ENCODE measurements around the gene COASY. TPM values are rescaled to one million over a fixed set of nuclear protein-coding genes. Genes with fewer than 3 reads are reported as not detected.

COASY gene
- total RNA-seq, 1 donor from 2014 or later, result 93.1 TPM

- no peak for DNase-seq (ENCODE audit: low spot score)
- intact Hi-C loops (cut with micrococcal nuclease), result loop anchor here (10.0 kb wide), 1 partner anchor 422 kb away; the partner anchor contains the start of genes PTGES3L and RUNDC1
These were observed 1.2 kb downstream of the COASY start for GRCh38 chr17:42563143-42563509.

DNA sequence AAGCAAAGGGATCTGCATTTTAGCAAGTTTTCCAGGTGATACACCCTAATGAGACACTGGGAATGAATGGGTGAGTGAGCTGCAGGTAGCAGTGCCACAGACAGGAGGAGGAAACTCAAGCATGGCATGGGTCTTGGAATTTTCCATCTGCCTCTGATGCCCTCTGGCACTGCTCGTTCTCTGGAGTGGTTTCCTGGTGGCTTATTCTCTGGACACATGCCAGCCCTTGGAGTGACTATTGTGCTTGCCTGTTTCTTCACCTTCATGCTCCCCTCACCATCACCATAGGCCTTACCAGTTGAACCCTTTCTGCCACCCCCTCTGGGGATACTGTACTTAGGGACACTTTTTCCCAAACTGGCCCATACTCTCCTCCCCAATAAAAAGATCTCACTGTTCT, 1.6 kb downstream of the COASY start:
- intact Hi-C loops (cut with micrococcal nuclease), result loop anchor here (10.0 kb wide), 1 partner anchor 421 kb away; the partner anchor contains the start of genes PTGES3L and RUNDC1
- Mint-ChIP-seq H3K9me3 (no peaks in the 10 kb centered on the region), H3K4me3 (peak overlapping the region; percentile 87), H3K4me1 (ENCODE audit: low read depth) (peaks cover 33% of the 10 kb centered on the region), H3K27me3 (ENCODE audit: insufficient read depth) (no peaks in the 10 kb centered on the region), H3K27ac (no peak overlapping the region), H3K36me3 (ENCODE audit: low read depth) (peaks cover 15% of the 10 kb centered on the region)
- DNase-seq (ENCODE audit: low spot score), result no peak

More at GRCh38 chr17:42563143-42563509, 1.2 kb downstream of the COASY start:
- no peaks in the 10 kb centered on the region for H3K27me3 Mint-ChIP-seq (ENCODE audit: insufficient read depth)
- H3K36me3 Mint-ChIP-seq (ENCODE audit: low read depth), result peaks cover 12% of the 10 kb centered on the region
- peak overlapping the region; percentile 87 for H3K4me3 Mint-ChIP-seq
- no peak overlapping the region for H3K27ac Mint-ChIP-seq
- H3K9me3 Mint-ChIP-seq, result no peaks in the 10 kb centered on the region
- peaks cover 31% of the 10 kb centered on the region for H3K4me1 Mint-ChIP-seq (ENCODE audit: low read depth)

- no peak overlapping the region for H3K27ac Mint-ChIP-seq
- H3K9me3 Mint-ChIP-seq, result no peaks in the 10 kb centered on the region
- intact Hi-C loops (cut with micrococcal nuclease), result loop anchor here (10.0 kb wide), 1 partner anchor 421 kb away; the partner anchor contains the start of genes PTGES3L and RUNDC1
- H3K27me3 Mint-ChIP-seq (ENCODE audit: insufficient read depth), result no peaks in the 10 kb centered on the region
- H3K36me3 Mint-ChIP-seq (ENCODE audit: low read depth), result peaks cover 17% of the 10 kb centered on the region
- H3K4me3 Mint-ChIP-seq, result peak overlapping the region; percentile 87
- no peak for DNase-seq (ENCODE audit: low spot score)
- peaks cover 37% of the 10 kb centered on the region for H3K4me1 Mint-ChIP-seq (ENCODE audit: low read depth)
These were observed 2.0 kb downstream of the COASY start for GRCh38 chr17:42563950-42564349.

GRCh38 chr17:42564815-42565522, 3.0 kb downstream of the COASY start:
- no peaks in the 10 kb centered on the region for H3K27me3 Mint-ChIP-seq (ENCODE audit: insufficient read depth)
- intact Hi-C loops (cut with micrococcal nuclease), result loop anchor here (10.0 kb wide), 1 partner anchor 420 kb away; the partner anchor contains the start of genes PTGES3L and RUNDC1
- peaks cover 41% of the 10 kb centered on the region for H3K4me1 Mint-ChIP-seq (ENCODE audit: low read depth)
- H3K36me3 Mint-ChIP-seq (ENCODE audit: low read depth), result peaks cover 24% of the 10 kb centered on the region
- H3K4me3 Mint-ChIP-seq, result peak overlapping the region; percentile 75
- H3K27ac Mint-ChIP-seq, result no peak overlapping the region
- no peak for DNase-seq (ENCODE audit: low spot score)
- H3K9me3 Mint-ChIP-seq, result no peaks in the 10 kb centered on the region

DNA sequence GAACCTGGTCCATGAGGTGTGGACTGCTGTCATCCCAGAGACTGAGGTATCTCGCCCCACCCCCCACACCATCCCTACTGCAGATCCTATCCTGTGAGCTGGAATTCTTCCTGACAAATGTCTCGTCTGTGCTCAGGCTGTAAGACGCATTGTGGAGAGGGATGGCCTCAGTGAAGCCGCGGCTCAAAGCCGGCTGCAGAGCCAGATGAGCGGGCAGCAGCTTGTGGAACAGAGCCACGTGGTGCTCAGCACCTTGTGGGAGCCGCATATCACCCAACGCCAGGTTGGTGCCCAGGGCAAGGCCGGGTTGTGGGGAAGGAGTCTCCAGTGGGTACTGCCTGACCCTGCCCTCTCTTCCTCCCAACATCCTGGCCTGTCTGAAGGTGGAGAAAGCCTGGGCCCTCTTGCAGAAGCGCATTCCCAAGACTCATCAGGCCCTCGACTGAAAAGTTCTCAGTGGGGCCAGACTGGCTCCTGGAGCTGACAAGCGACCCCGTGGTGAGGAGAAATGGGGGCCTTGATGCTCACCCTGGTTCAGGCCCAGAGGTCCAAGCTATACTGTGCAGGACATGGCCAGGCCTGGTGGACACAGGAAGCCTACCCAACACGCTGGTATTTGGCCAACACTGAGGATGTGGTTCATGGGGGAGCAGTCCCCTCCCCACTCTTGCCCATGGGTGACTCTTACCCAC, 3.7 kb downstream of the COASY start:
- Mint-ChIP-seq H3K27me3 (ENCODE audit: insufficient read depth) (no peaks in the 10 kb centered on the region), H3K36me3 (ENCODE audit: low read depth) (peaks cover 24% of the 10 kb centered on the region), H3K27ac (peak overlapping the region; percentile 12), H3K4me3 (peak overlapping the region; percentile 89), H3K9me3 (no peaks in the 10 kb centered on the region), H3K4me1 (ENCODE audit: low read depth) (peaks cover 43% of the 10 kb centered on the region)
- intact Hi-C loops (cut with micrococcal nuclease), result loop anchor here (1.0 to 10.0 kb wide), 2 partner anchors 44 to 419 kb away; partner anchors contain the start of genes PTGES3L, RETREG3, RUNDC1 and TUBG1
- no peak for DNase-seq (ENCODE audit: low spot score)

DNA sequence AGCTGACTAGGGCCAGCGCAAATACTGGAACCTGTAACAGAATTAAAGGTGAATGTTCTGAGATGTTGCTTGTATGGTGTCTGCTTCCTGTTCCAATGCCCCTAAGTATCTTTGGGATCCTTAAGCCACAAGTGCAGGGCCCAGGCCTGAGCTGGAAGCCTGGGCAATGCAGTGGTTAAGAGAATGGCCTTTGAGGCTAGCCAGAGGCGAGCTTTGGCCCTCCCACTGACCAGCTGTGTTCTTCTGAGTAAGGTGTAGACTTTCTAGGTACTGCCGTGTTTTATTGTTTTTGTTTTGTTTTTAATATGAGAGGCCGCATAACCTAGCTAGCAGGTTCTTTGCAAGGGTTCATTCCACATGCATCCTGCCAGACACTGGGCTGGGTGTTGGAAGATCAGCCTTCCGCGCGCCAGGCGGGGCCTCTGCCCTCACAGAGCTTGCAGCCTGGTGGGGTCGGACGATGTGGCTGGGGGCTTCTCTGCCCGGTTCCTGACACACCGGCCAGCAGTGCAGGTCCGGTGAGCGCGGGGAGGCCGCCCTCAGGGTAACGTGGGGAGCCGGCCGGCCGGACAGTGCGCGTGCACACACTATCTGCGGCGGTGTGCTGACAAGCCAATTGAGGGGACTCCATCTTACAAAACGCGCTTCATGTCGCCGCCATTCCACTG, 4.4 kb downstream of the COASY start:
- no peak for DNase-seq (ENCODE audit: low spot score)
- H3K27ac Mint-ChIP-seq, result peak overlapping the region; percentile 87
- no peaks in the 10 kb centered on the region for H3K9me3 Mint-ChIP-seq
- no peaks in the 10 kb centered on the region for H3K27me3 Mint-ChIP-seq (ENCODE audit: insufficient read depth)
- intact Hi-C loops (cut with micrococcal nuclease), result loop anchor here (1.0 to 10.0 kb wide), 2 partner anchors 43 to 418 kb away; partner anchors contain the start of genes PTGES3L, RETREG3, RUNDC1 and TUBG1
- H3K4me3 Mint-ChIP-seq, result peak overlapping the region; percentile 89
- H3K36me3 Mint-ChIP-seq (ENCODE audit: low read depth), result peaks cover 29% of the 10 kb centered on the region
- H3K4me1 Mint-ChIP-seq (ENCODE audit: low read depth), result peaks cover 42% of the 10 kb centered on the region

GRCh38 chr17:42566883-42567573, 5.1 kb downstream of the COASY start, which contains the start of gene MLX:
TSS of gene MLX (plus strand) at chr17:42567100. CDS start at chr17:42567125, 25 bp downstream.
- Mint-ChIP-seq H3K36me3 (ENCODE audit: low read depth) (peaks cover 33% of the 10 kb centered on the region), H3K4me1 (ENCODE audit: low read depth) (peaks cover 36% of the 10 kb centered on the region), H3K27me3 (ENCODE audit: insufficient read depth) (no peaks in the 10 kb centered on the region), H3K4me3 (peak within 1 kb of the TSS; percentile 89), H3K27ac (peak within 1 kb of the TSS; percentile 87), H3K9me3 (no peaks in the 10 kb centered on the region)
- intact Hi-C loops (cut with micrococcal nuclease), result loop anchor here (1.0 to 10.0 kb wide), 3 partner anchors 10 to 418 kb away; partner anchors contain the start of genes PSMC3IP, PTGES3L, RETREG3 and RUNDC1
- peak; percentile 91 for DNase-seq (ENCODE audit: low spot score)

- Mint-ChIP-seq H3K9me3 (no peaks in the 10 kb centered on the region), H3K27me3 (ENCODE audit: insufficient read depth) (no peaks in the 10 kb centered on the region), H3K4me3 (peak overlapping the region; percentile 89), H3K27ac (peak overlapping the region; percentile 44), H3K4me1 (ENCODE audit: low read depth) (peaks cover 32% of the 10 kb centered on the region), H3K36me3 (ENCODE audit: low read depth) (peaks cover 43% of the 10 kb centered on the region)
- intact Hi-C loops (cut with micrococcal nuclease), result loop anchor here (10.0 kb wide), 1 partner anchor 416 kb away; the partner anchor contains the start of genes PTGES3L and RUNDC1
- no peak for DNase-seq (ENCODE audit: low spot score)
These were observed 6.6 kb downstream of the COASY start for GRCh38 chr17:42568341-42569111.

GRCh38 chr17:42571435-42572225, 9.7 kb downstream of the COASY start:
- Mint-ChIP-seq H3K9me3 (no peaks in the 10 kb centered on the region), H3K4me1 (ENCODE audit: low read depth) (peaks cover 42% of the 10 kb centered on the region), H3K4me3 (no peak overlapping the region), H3K27ac (no peak overlapping the region), H3K36me3 (ENCODE audit: low read depth) (peaks cover 54% of the 10 kb centered on the region), H3K27me3 (ENCODE audit: insufficient read depth) (no peaks in the 10 kb centered on the region)
- intact Hi-C loops (cut with micrococcal nuclease), result loop anchor here (10.0 kb wide), 1 partner anchor 553 kb away; the partner anchor contains the start of gene BRCA1
- no peak for DNase-seq (ENCODE audit: low spot score)

GRCh38 chr17:42573095-42573494, 11.1 kb downstream of the COASY start:
- Mint-ChIP-seq H3K9me3 (no peaks in the 10 kb centered on the region), H3K27me3 (ENCODE audit: insufficient read depth) (no peaks in the 10 kb centered on the region), H3K4me1 (ENCODE audit: low read depth) (peaks cover 45% of the 10 kb centered on the region), H3K4me3 (no peak overlapping the region), H3K27ac (no peak overlapping the region), H3K36me3 (ENCODE audit: low read depth) (peaks cover 55% of the 10 kb centered on the region)
- intact Hi-C loops (cut with micrococcal nuclease), result loop anchor here (10.0 kb wide), 1 partner anchor 552 kb away; the partner anchor contains the start of gene BRCA1
- DNase-seq (ENCODE audit: low spot score), result no peak

DNA sequence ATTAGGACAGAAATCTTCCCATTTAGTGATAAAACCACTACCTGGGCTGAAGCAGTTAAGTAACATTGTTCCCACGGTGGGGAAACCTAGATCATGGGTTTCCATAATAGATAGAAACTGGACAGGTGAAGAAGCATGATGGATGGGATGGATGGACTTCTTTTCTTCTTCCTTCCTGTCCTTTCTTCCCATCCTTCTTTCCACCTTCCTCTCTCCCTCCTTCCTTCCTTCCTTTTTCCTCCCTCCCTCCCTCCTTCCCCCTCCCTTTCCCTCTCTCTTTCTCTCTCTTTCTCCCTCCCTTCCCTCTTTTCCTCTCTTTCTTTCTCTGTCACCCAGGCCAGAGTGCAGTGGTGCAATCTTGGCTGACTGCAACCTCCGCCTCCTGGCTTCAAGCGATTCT, 12.5 kb downstream of the COASY start:
- Mint-ChIP-seq H3K27me3 (ENCODE audit: insufficient read depth) (no peaks in the 10 kb centered on the region), H3K27ac (no peak overlapping the region), H3K9me3 (no peaks in the 10 kb centered on the region), H3K36me3 (ENCODE audit: low read depth) (peaks cover 47% of the 10 kb centered on the region), H3K4me1 (ENCODE audit: low read depth) (peaks cover 49% of the 10 kb centered on the region), H3K4me3 (no peak overlapping the region)
- no peak for DNase-seq (ENCODE audit: low spot score)
- intact Hi-C loops (cut with micrococcal nuclease), result loop anchor here (10.0 kb wide), 1 partner anchor 550 kb away; the partner anchor contains the start of gene BRCA1
